GM19324 (cell line): ENCODE measurements around the gene PPP2R2C.

Experiments used
- ATAC-seq: cut with Tn5 transposase; IDR thresholded peaks from one replicate; pipeline ENCODE4 v1.9.1; 2021; ENCODE audit warnings: mild to moderate bottlenecking, moderate library complexity; ENCODE audit not compliant: unreplicated experiment, low FRiP score

PPP2R2C gene

DNA sequence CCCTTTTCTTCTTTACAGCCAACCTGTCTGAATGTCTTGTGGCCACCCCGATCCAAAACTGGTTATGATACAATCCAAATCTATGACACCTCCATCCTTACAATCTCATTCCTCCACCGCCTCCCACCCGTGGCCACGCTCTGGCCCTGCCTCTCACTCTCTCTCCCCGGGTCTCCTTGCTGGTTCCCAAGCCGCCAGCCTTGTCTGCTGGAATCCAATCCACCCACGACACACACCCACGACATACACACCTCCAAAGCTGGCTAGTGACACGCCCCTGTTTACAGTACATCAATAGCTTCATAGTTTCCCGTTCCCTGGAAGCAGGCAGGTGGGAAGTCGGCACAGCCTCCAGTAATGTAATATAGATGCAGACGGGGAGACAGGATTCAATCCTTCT is 103.8 kb downstream of the PPP2R2C start:
- ATAC-seq, result no peak

DNA sequence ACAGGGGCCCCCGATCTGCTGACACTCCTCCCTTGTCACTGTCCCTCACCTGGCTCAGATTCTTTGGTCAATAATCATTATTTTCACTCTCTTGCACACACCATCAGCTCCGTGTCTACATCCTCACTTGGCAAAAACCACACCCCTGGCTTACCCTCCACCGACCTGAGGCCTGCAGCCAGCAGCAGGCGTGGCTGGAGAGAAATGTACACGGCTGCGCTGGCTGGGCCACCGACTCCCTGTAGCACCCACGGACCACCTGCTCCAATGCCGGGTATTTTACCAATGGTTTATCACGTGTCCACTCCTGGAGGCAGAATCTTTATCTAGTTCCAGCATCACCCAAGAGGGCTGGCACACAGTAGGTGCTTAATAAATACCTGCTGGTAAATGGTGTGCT is 104.3 kb downstream of the PPP2R2C start:
- no peak for ATAC-seq

DNA sequence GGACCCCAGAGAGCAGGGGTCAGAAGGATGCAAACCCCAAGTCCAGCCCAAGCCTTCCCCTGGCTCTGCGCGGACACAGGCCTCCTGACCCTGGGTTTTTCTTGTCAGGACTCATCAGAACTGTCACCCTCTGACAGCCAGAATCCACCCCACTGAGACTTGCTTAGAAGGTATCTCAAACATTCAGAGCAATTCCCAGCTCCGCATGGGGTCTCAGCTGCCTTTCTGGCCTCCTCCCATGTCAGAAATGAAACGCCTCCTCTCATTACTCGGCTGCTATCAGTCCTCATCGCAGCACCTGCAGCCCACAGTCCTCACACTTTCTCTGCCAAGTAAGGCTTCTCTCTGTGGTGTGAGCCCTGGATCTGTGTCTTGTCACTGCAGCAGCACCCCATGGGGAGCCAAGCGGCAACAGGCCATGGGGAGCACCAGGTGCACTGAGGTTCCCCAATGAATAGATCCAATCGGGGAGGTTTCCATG is 105.0 kb downstream of the PPP2R2C start:
- no peak for ATAC-seq

DNA sequence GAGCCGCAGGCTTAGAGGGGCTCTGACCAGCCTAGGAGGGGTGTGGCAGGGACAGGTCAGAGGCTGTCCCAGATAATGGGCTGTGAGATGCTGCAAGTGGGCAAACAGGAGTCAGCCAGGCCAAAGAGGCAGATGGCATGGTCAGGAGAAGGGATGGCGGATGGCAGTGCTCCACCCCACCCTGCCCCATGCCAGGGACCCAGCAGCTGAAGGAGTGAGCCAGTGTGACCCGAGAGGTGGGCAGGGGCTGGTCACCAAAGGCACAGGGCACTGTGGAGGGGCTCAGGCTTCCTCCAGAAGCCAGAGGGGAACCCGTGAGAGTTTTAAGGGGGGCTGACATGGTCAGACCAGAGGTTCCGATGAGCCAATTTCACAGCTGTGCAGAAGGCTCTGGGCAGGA is 105.8 kb downstream of the PPP2R2C start:
- ATAC-seq, result no peak

DNA sequence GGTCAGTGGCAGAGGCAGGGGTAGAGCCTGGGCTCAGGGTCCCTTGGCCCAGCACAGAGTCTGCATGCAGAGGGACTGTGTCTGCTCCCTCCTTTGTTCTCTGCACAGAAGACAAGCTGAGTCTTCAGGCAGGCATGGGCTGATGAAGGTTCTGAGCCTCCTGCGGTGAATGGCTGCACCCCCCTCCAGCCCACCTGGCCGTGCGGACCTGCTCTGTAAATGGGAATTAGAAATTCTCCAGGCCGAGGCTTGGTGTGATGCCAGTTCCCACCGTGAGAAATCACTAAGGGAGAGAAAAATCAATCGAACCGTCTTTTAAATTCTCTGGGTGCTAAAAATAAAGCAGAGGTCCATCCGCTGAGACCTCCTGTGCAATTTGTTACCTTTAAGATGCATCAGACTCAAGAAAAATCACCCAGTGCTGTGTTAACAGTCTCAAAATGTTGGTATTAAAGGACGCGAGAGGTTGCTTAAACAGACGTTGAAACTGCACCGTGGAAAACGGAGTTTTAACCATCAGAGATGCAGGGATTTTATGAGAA is 106.8 kb downstream of the PPP2R2C start:
- no peak for ATAC-seq

DNA sequence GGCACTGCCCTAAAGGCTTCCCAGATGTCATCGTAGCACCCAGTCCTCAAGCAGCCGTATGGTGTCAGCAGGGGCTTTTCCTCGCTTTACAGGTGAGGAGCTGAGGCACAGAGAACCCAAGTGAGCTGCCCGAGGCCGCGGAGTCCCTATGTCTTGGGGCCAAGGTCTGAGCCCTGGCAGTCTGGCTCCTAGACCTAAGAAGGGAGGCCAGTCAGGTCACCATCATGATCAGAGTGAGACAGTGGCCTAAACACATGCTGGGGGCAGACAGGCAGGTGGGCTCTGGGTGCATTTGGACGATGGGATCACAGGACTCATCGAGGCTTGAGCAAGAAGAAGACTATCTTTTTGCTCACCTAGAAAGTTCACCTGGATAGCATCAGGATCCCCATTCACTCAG is 107.8 kb downstream of the PPP2R2C start:
- no peak for ATAC-seq

DNA sequence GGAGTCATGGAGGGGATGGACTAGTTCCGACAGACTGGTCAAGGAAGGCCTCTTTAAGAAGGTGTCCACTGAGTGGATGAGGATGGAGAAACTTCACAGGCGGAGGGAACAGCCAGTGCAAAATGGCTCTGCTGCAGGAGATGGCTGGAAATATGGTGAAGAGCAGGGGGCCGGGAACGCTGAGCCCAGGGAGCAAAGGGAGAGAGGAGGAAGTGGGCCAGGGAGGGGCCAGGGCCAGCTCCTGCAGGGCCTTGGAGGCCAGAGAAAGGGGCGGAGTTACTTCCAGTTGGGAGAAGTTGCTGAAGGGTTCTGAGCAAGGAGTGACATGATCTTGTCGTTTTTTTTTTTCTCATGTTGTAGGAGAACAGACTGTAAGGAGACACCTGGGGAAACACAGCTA is 108.3 kb downstream of the PPP2R2C start:
- ATAC-seq, result no peak

DNA sequence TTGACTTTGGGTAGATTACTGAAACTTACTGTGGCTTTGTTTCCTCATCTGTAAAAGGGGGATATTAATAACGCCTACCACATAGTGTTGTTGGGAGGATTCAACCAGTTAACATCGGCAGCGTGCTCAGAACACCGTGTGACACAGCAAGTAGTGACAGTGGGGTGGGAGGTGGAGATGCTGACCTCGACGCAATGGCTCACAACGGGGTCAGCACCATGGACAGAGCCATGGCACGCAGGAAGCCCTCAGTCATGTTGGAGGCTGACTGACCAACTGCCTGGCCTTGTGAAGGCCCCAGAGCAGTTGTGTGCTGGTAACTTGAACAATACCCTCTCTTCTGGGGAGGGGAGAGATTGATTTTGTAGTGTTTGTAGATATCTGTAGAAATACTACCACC is 109.5 kb downstream of the PPP2R2C start:
- ATAC-seq, result no peak

DNA sequence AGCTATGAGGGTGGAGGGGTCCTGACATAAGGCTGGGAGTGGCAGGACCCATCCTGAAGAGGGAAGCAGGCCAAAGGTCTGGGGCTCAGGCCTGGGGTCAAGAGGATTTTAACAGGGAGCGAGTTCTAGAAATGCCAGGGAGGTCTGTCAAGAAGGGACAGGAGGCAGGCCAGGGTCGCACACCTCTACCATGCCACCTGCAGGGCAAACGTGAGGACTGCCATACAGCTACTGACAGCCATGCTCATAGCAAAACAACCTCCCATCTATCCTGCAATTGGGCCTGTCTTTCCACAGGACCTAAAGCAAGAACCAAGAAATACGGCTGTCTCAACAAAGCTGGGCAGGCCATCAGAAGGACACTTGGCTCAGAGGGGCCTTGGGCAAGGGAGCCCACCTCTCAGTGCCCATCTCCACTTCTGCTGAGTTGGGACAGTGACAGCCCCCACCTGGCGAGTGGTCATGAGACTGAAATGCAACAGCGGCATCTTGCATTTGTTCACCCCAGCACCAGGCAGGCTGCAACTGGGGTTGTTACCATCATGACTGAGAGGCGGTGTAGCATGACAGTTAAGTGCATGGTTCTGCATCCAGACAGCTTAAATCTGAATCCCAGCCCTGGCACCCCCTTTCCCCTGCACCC is 110.0 kb downstream of the PPP2R2C start:
- no peak for ATAC-seq

DNA sequence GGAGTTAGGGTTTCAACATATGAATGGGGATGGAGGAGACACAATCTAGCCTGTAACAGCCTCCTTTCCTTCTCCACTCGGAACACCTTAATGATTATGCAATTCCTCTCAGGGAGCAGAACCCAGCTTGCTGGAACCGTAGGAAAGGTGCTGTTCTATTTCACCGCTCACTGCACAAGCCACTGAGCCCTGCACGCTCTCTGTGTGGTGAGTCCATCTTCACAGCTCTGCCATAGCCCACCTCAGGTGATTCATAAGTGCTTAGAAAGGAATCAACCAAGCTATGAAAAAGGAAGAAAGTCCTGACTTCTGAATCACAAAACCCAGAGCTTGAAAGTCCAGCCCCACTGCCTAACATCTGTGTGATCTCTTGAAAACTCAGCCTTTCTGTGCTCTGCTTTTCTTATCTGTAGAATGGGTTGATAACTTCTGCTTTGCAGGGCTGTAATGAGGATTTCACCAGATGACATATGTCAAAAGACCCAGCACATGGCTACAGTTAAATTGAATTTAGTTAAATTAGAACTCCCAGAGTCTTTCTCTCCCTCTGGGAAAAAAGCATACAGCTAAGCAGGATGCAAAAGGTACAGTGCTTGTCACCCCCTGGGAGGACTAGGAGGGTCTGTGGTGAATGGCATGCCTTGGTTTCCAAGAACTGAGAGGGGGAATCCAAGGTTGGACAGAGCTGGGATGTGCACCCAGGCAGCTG is 111.2 kb downstream of the PPP2R2C start:
- ATAC-seq, result no peak

DNA sequence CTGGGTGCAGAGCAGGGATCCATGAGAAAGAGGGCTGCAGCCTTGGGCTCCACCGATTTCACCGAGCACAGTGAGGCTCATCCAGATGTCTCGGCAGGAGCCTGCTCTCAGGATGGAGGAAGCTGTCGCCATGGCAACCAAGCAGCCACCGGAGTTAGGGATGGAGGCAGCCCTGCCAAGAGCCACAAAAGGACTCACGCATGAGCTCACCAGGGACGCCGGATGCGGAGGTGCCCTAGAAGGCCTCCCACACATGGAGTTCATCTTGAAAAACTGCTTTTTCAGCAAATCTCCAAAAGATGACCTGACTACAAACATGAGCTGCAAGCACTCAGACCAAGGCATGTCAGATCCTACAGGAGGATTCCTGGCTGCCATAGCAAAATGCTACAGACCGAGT is 112.0 kb downstream of the PPP2R2C start:
- no peak for ATAC-seq

DNA sequence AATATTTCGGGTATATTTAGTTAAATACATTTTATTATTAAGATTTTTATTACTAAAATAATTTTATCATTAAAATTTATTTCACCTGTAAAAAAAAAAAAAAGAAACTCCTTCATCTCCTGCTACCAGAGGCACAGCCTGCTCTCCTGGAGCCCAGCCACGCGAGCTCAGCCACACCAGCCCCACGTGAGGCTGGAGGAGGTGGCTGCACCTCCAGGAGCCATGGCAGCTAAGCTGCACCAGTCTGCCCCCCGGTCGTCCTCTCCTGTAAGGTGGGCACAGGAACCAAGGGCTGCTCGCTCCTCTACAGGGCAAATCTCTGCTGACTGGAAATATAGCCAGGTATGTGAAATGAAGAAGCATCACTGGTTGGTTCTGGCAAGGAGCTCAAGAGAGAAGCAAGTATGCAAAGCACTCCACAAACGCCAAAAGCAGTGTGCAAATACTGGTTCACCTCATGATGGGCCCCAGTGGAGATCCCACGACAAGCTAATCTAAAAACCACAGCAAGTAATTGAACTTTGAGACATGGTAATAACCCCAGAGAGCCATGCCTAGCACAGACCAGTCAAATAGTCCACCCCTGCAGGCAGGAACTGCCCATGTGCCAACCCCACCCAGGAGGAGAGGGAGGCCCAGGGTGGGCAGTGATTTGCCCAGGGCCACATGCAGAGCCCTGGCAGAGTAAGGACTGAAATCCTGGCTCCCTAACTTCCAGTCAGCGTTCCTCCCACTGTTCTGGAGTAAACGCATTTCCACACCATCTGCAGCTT is 112.7 kb downstream of the PPP2R2C start:
- no peak for ATAC-seq

DNA sequence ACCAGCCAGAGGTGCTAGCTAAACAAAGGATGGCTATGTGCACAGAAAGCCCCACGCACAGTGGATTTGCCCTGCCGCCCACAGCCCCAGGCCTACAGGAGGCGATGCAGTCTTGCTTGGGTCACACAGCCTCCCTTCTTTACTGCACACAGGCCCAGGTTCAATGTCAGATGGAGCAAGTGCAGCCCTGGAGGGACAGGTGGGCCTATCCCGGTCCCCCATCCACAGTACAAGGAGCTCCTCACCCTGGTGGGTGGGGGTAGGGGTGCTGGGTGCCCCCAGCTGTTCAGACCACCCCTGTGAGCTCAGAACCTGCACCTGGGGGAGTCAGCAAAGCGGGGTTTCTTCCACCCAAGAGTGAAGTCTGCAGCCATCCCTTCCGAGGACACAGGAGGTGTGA is 114.9 kb downstream of the PPP2R2C start:
- ATAC-seq, result no peak

DNA sequence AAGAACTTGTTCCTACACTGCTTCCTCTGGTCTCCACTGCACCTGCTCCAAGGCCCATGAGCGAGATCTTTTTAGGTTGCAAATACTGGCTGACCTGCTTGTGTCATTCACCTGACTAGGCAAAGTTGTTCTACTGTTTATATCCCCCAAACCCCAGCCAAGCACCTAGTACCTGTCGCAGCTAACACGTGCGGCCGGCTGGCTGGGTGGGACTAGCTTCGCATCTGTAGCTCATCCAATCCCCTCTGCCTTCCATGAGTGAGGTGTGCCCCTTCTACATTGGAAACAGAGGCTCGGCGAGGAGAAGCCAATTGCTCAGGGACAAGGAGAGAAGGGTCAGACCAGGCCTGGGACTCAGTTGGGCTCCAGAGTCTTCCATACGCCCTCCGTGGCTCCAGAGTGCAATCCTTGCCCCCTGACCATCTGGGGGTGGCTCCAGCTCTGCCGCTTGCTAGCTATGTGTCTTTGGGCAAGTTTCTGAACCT is 116.3 kb downstream of the PPP2R2C start:
- no peak for ATAC-seq

DNA sequence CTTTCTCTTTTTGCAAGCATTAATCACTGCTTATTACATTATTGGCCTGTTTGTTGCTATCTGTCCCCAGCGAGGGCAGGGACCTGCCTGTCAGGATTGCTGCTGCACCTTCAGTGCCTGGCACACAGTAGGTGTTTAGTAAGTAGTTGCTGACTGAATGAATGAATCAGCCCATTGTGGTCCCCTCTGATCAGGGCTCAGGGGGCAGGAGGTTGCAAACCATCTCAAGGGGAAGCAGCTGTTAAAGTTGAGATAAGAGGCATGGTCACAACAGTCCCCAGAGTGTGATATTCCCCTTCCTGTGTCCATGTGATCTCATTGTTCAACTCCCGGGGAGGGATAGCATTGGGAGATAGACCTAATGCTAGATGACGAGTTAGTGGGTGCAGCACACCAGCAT is 117.4 kb downstream of the PPP2R2C start:
- no peak for ATAC-seq

DNA sequence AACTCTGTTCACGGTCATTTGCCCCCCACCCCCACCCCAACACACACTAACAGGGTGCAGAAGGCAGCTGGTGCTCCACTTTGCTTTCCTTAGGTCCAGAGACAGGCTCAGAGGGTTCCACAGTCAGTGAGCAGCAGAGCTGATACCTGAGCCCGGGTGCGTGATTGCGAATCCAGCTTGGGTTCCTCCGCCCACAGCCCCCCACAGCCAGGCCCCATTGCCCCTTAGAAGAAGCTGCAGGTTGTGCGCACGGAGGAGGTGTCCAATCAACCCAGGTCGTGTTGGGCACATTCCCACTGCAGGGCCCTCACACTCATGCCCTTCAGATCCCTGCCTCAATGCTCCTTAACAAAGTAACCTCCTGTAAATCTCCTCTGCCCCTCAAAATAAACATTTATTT is 117.8 kb downstream of the PPP2R2C start:
- no peak for ATAC-seq

DNA sequence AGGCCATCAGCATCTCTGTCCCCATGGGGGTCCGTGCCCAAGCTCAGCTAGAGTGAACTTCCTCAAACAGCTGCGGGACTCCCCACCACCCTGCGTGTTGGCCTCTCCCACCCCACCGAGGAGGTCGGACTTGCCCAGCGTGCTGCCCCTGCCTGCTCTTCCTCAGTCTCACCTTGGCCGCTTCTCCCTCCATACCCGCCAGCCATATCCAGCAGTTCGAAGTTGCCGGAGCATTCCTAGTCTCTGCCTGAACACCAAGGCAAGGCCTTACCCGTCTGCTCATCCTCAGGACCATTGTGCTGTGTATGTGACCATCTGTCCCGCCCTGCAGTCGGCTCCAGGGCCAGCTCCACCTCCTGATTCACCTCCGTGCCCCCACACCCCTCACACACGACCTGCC is 118.3 kb downstream of the PPP2R2C start:
- no peak for ATAC-seq

DNA sequence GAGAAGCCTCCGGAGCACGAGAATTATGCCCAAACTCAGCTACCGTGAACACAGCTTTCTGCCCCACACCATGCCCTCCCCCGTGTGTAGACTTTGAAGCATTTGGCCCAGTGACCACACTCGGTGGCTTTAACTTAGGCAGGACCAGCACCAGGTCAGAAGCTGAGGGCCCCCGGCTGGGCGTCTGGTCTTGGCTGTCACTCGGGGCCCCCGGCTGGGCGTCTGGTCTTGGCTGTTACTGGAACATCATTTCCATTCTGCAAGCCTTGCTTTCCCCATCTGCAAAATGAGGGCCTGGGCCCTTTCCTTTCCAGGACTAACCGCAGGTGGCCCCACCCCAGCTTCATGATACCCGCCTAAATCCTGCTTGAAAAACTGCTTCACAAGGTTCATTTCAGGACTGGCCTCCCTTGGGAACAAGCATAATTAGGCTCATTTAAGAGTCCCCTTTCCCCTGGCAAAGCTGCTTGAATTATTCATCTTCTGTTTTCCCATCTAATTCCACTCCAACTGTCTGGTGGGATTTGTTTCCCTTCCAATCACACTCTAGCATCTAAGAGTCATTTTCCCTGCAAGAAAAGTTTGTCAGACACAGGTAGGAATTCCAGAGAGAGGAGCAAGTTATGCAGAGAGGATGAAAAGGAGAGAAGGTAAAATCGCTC is 120.3 kb downstream of the PPP2R2C start:
- ATAC-seq, result no peak

DNA sequence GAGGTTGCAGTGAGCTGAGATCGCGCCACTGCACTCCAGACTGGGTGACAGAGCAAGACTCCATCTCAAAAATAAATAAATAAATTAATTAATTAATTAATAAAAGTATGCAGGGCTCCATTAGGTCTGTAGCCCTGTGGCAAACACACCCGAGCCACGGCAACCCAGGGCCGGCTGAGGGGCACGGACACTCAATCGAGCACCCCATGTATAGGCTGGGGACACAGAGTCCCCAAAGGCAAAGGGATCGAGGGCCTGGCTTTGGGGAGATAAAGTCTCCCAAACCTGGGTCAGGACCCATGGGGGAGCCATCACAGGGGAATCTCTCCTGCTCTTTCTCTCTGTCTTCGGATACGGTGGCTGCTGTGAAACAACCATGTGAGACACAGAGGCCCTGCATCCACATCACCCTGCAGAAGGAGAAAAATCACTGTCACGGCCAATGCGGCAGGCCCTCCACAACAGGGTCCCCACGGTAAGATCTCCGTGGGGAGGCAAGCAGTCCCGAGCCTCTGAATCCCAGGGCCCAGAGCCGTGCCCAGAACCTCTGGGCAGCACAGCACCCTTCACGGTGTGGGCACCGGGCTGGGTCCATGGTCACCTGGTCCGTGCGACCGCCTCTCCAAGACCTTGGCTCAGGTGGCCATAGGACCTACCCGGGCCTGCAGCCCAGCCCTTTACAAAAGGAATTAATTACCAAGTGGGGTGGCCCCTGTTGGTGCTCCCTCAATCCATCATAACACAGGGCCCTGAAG is 121.0 kb downstream of the PPP2R2C start:
- ATAC-seq, result no peak

DNA sequence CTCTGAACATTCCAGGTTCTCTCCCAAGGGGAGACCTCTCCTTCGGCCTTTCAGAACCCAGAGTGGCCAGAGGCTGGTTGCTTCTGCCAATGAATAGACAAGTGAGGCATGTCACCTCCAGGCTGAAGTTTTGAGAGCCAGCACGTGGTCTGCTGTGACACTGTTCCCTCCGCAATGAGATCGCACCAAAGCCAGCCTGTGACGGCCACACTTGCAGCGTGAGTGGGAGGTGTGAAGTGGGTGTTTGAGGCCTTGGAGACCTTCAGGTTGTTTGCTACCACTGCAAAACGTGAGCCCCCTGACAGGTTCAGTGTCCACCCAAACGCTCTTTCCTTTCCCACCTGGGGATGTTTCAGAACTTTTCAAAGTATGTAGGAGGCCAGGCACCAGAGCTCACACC is 121.8 kb downstream of the PPP2R2C start:
- ATAC-seq, result no peak
